Uterus (tissue), 2 donors: ENCODE measurements around the gene ATXN2.

Source experiments
- CTCF ChIP-seq, 4 experiments: fragments of 200-600 bp in 2 of 4; fragments of 450-650 bp in 2 of 4; sonication (generic) in 2 of 4; IDR thresholded peaks; one replicate each; pipeline ENCODE4 v1.5.1; 2016 to 2019; ENCODE audit warnings: antibody characterized with exemption in 4 of 4, mild to moderate bottlenecking in 2 of 4, moderate library complexity in 1 of 4
- POLR2A ChIP-seq, 2 donors: fragments of 450-650 bp; IDR thresholded peaks; one replicate each; pipeline ENCODE4 v1.6.1; 2016; ENCODE audit warnings: antibody characterized with exemption in 2 of 2, mild to moderate bottlenecking in 1 of 2, moderate library complexity in 1 of 2

- no peak for TF ChIP-seq CTCF (IDR thresholded peaks at IDR 0.05)
- TF ChIP-seq POLR2A (IDR thresholded peaks at IDR 0.05) = no peak
Measured at GRCh38 chr12:111519937-111520336, 79.2 kb downstream of the ATXN2 start.
